GM23338 (cell line): ENCODE measurements around the gene CENPX. TPM values are rescaled to one million over a fixed set of nuclear protein-coding genes. Genes with fewer than 3 reads are reported as not detected.
A peak's percentile ranks its signal among the peaks of the same experiment; 100 is the strongest.

Source experiments
- ATAC-seq: fragments of 200-7000 bp; cut with Tn5 transposase; 3 replicates; pipeline ENCODE4 v1.9.1; 2020
- DNase-seq: peaks from one replicate; pipeline ENCODE4 v3.0.0-alpha.2; 2015; ENCODE audit warnings: low spot score
- H2AFZ ChIP-seq: fragments of 200-600 bp; sonication (generic); 2 replicates; pipeline ENCODE4 v1.8.0; 2016; ENCODE audit warnings: antibody characterized with exemption, mild to moderate bottlenecking, moderate library complexity
- H3F3A ChIP-seq: fragments of 200-600 bp; sonication (generic); replicated peaks from 2 replicates; pipeline ENCODE4 v1.8.0; 2017; ENCODE audit warnings: antibody characterized with exemption, mixed run types, low read depth
- H3K27ac ChIP-seq: fragments of 200-600 bp; sonication (generic); 2 replicates; pipeline ENCODE4 v1.6.1; 2016; ENCODE audit warnings: low read depth
- H3K27me3 ChIP-seq: fragments of 200-600 bp; sonication (generic); 2 replicates; pipeline ENCODE4 v1.8.0; 2016; ENCODE audit warnings: mild to moderate bottlenecking, mixed run types, moderate library complexity; ENCODE audit not compliant: insufficient read depth
- H3K36me3 ChIP-seq: fragments of 200-600 bp; sonication (generic); 2 replicates; pipeline ENCODE4 v1.8.0; 2016; ENCODE audit warnings: mild to moderate bottlenecking; ENCODE audit not compliant: insufficient read depth
- H3K4me1 ChIP-seq: fragments of 200-600 bp; sonication (generic); 2 replicates; pipeline ENCODE4 v1.8.0; 2016; ENCODE audit warnings: mild to moderate bottlenecking, moderate library complexity; ENCODE audit not compliant: insufficient read depth
- H3K4me2 ChIP-seq: fragments of 200-600 bp; sonication (generic); 2 replicates; pipeline ENCODE4 v1.7.1; 2017; ENCODE audit warnings: mixed run types
- H3K4me3 ChIP-seq: fragments of 200-600 bp; sonication (generic); 2 replicates; pipeline ENCODE4 v1.6.1; 2016; ENCODE audit warnings: mixed run types
- H3K79me2 ChIP-seq: fragments of 200-600 bp; sonication (generic); replicated peaks from 2 replicates; pipeline ENCODE4 v1.8.0; 2017; ENCODE audit warnings: mild to moderate bottlenecking; ENCODE audit not compliant: insufficient read depth
- H3K9me2 ChIP-seq: fragments of 200-600 bp; sonication (generic); 2 replicates; pipeline ENCODE4 v1.8.0; 2017; ENCODE audit not compliant: insufficient read depth
- H4K20me1 ChIP-seq: fragments of 200-600 bp; sonication (generic); replicated peaks from 2 replicates; pipeline ENCODE4 v1.8.0; 2017; ENCODE audit warnings: mild to moderate bottlenecking; ENCODE audit not compliant: insufficient read depth
- H3K27ac Mint-ChIP-seq: 2 replicates; pipeline ENCODE4 v1.8.0; 2020; ENCODE audit warnings: inconsistent platforms, mild to moderate bottlenecking, moderate library complexity, mixed read lengths
- H3K27me3 Mint-ChIP-seq: 3 replicates; pipeline ENCODE4 v1.8.0; 2022; ENCODE audit warnings: low read depth, mild to moderate bottlenecking, moderate library complexity, mixed read lengths, inconsistent platforms; ENCODE audit not compliant: insufficient read depth, poor library complexity
- H3K36me3 Mint-ChIP-seq: 3 replicates; pipeline ENCODE4 v1.8.0; 2021; ENCODE audit warnings: low read depth, mild to moderate bottlenecking, inconsistent platforms, moderate library complexity, mixed read lengths
- H3K4me1 Mint-ChIP-seq: 3 replicates; pipeline ENCODE4 v1.8.0; 2020; ENCODE audit warnings: mild to moderate bottlenecking, inconsistent platforms, mixed read lengths
- H3K4me3 Mint-ChIP-seq: 3 replicates; pipeline ENCODE4 v1.8.0; 2021; ENCODE audit warnings: moderate library complexity, mild to moderate bottlenecking, inconsistent platforms, mixed read lengths
- H3K9me3 Mint-ChIP-seq: 3 replicates; pipeline ENCODE4 v1.8.0; 2020; ENCODE audit warnings: moderate library complexity, mild to moderate bottlenecking, inconsistent platforms, mixed read lengths
- EZH2 ChIP-seq: fragments of 200-600 bp; sonication (generic); IDR thresholded peaks from one replicate; pipeline ENCODE4 v1.8.0; 2017; ENCODE audit warnings: antibody characterized with exemption, mild to moderate bottlenecking, low read depth; ENCODE audit not compliant: unreplicated experiment
- EZH2phosphoT487 ChIP-seq: fragments of 200-600 bp; sonication (generic); IDR thresholded peaks from one replicate; pipeline ENCODE4 v1.8.1; 2018; ENCODE audit warnings: antibody characterized with exemption; ENCODE audit not compliant: unreplicated experiment
- JUNB ChIP-seq: IDR thresholded peaks from one replicate; pipeline ENCODE4 v1.6.1; 2016; ENCODE audit warnings: antibody characterized with exemption; ENCODE audit not compliant: unreplicated experiment
- POLR2AphosphoS5 ChIP-seq: IDR thresholded peaks from 2 replicates; pipeline ENCODE4 v1.6.1; 2016; ENCODE audit warnings: antibody characterized with exemption, low read depth
- STAT1 ChIP-seq: IDR thresholded peaks from one replicate; pipeline ENCODE4 v1.6.1; 2016; ENCODE audit warnings: antibody characterized with exemption; ENCODE audit not compliant: unreplicated experiment
- ZNF331 ChIP-seq: fragments of 250-450 bp; sonication (Bioruptor Pico); IDR thresholded peaks from 2 replicates; pipeline ENCODE4 v1.5.0; 2020; ENCODE audit warnings: low read depth, mild to moderate bottlenecking, moderate library complexity
- polyA plus RNA-seq: library from polyadenylated mRNA; unstranded; fragments of >200 nt; fragmentation: Nextera tagmentation; extraction: Ambion mirVana; gene quantifications from 2 replicates; pipeline ENCODE4 v1.2.1, GENCODE V29; 2016
- total RNA-seq: library from RNA; depleted of rRNA; stranded (reverse); fragments of >200 nt; shearing (Covaris generic); gene quantifications from 2 replicates; pipeline ENCODE4 v1.2.3, GENCODE V29; 2014
- TF ChIP-seq, protein P1 (sequence below), 2 experiments: fragments of 200-600 bp in 1 of 2; sonication (generic) in 1 of 2; conservative IDR thresholded peaks; 2 replicates each; pipeline versions ENCODE4 v1.5.1 to v1.6.1; 2016 to 2017; ENCODE audit warnings: antibody characterized with exemption in 2 of 2, low read depth in 2 of 2, mild to moderate bottlenecking in 2 of 2, moderate library complexity in 1 of 2

The CENPX gene
- total and polyA plus RNA-seq, 2 experiments from 2014 or later = 114 to 157 TPM

DNA sequence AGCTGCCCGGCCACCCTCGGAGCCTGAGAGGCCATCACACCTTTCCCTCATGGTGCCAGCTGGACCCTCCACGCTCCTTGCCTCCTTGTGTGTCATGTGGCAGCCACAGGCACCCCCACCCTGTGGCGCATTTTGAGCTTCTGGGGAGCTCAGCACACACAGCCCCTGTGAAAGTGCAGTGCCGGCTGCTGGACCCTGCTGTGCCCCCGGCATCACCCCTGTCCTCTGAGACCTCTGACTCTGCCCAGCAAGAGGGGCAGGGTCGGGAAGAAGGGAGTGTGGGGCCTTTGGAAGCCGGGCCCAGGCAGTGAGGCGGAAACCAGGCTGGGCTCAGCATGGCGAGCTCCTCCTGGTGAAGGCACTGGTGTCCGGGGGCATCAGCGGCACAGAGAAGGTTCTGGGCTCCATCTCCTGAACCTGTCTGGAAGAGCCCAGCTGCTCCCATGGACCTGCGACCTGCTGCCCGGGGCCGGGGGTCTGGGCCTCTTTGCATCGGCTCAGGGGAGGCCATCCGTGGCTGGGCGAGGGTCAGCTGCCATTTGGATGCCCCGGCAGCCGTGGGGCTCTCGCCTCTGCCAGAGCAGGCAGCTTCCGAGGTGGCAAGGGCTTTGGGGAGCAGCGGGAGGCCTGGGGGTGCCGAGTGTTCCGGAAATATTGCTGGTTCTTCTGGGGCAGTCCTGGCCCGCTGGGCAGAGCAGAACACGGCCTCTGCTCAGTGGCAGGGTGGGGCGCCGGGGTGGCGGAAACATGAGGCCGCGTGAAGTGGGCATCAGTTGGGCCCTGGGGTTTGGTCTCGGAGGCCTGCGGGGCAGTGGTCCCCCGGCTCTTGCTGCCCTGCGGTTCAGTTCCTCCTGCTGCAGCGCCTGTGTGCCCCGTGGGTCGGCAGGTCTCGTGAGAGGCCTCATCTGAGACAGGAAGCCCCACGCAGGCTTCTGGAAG is 17.9 kb downstream of the CENPX start:
- TF ChIP-seq STAT1 = no peak
- TF ChIP-seq, protein P1, sequence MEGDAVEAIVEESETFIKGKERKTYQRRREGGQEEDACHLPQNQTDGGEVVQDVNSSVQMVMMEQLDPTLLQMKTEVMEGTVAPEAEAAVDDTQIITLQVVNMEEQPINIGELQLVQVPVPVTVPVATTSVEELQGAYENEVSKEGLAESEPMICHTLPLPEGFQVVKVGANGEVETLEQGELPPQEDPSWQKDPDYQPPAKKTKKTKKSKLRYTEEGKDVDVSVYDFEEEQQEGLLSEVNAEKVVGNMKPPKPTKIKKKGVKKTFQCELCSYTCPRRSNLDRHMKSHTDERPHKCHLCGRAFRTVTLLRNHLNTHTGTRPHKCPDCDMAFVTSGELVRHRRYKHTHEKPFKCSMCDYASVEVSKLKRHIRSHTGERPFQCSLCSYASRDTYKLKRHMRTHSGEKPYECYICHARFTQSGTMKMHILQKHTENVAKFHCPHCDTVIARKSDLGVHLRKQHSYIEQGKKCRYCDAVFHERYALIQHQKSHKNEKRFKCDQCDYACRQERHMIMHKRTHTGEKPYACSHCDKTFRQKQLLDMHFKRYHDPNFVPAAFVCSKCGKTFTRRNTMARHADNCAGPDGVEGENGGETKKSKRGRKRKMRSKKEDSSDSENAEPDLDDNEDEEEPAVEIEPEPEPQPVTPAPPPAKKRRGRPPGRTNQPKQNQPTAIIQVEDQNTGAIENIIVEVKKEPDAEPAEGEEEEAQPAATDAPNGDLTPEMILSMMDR (conservative IDR thresholded peaks at IDR 0.05; ENCODE audit: low read depth in 2 of 2) = no peak
- TF ChIP-seq EZH2 = no peak
- no peak for TF ChIP-seq EZH2phosphoT487
- TF ChIP-seq POLR2AphosphoS5 = no peak
- TF ChIP-seq ZNF331 (CRISPR knock-in tag) = no peak
- Histone ChIP-seq H3K36me3 (no peaks in the 10 kb centered on the region), H2AFZ (no peak overlapping the region), H3K4me3 (no peak overlapping the region), H3K4me1 (no peaks in the 10 kb centered on the region), H3K4me2 (no peak overlapping the region), H3F3A (0 out of 2 replicates have a peak, but pooled peaks cover 2% of the 10 kb centered on the region), H3K27ac (0 out of 2 replicates have a peak overlapping the region, but pooled peaks have one; percentile 19), H3K27me3 (no peaks in the 10 kb centered on the region), H3K79me2 (no peaks in the 10 kb centered on the region), H4K20me1 (0 out of 2 replicates have a peak, but pooled peaks cover 4% of the 10 kb centered on the region), H3K9me2 (no peaks in the 10 kb centered on the region)
- no peak overlapping the region for H3K4me3 Mint-ChIP-seq
- H3K36me3 Mint-ChIP-seq = no peaks in the 10 kb centered on the region
- DNase-seq (no peak), ATAC-seq (no peak)
- peaks cover 14% of the 10 kb centered on the region for H3K27me3 Mint-ChIP-seq
- H3K27ac Mint-ChIP-seq = no peak overlapping the region
- H3K9me3 Mint-ChIP-seq = no peaks in the 10 kb centered on the region
- no peaks in the 10 kb centered on the region for H3K4me1 Mint-ChIP-seq

DNA sequence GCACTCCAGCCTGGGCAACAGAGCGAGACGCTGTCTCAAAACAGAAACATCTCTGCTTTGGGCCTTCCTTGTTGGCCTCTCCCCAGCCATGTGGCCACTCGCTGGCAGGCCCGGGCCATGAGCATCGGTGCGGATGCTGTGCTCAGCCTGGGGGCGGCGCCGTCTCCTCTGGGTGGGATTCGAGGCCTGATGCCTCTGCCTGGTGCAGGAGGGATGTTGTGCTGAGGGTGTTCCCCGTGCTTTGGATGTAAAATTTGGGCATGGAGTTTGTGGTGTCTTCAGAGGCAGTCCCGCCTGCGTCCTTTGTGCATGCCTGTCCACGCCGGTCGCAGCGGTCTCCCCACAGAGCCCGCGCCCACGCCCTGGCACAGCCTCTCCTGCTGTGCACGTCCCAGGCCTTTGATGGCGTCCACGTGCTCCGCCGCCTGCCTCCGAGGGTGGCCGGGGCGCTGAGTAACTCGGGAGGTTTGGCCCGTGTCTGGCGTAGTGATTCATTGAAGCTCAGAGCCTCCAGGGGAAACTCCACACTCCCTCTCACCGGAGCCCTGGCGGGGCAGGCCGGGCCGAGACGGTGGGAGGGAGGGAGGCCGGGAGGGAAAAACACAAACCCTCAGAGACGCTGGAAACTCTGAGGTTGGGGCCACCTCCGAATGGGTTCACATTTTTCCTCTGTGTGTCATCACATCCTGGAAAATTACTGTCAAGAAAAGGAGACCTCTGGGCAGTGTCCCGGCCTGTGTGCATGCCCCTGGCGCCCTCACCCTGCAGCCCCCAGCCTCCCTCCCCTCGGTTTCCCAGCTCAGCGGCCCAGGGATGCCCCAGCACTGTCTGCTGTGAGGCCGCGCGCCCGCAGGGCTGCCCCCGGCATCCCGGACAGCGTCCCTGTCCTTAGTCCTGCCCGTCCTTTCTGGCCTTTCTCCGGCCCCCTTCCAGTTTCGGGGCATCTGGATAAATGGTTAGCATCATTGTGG is 19.0 kb downstream of the CENPX start:
- Histone ChIP-seq H3K36me3 (no peaks in the 10 kb centered on the region), H4K20me1 (0 out of 2 replicates have a peak, but pooled peaks cover 4% of the 10 kb centered on the region), H3K27ac (no peak overlapping the region), H3K79me2 (no peaks in the 10 kb centered on the region), H3K9me2 (no peaks in the 10 kb centered on the region), H3F3A (0 out of 2 replicates have a peak, but pooled peaks cover 2% of the 10 kb centered on the region), H3K27me3 (no peaks in the 10 kb centered on the region), H3K4me1 (no peaks in the 10 kb centered on the region), H3K4me3 (no peak overlapping the region), H3K4me2 (no peak overlapping the region), H2AFZ (no peak overlapping the region)
- ATAC-seq = peak; percentile 19
- TF ChIP-seq, protein P1 (conservative IDR thresholded peaks at IDR 0.05; ENCODE audit: low read depth in 2 of 2) = peak in 1 of 2 experiments; percentile 40; a peak in 2 of 4 replicates
- no peak for TF ChIP-seq JUNB
- no peaks in the 10 kb centered on the region for H3K36me3 Mint-ChIP-seq
- no peaks in the 10 kb centered on the region for H3K9me3 Mint-ChIP-seq
- H3K4me3 Mint-ChIP-seq = no peak overlapping the region
- H3K4me1 Mint-ChIP-seq = no peaks in the 10 kb centered on the region
- no peak for DNase-seq
- no peak overlapping the region for H3K27ac Mint-ChIP-seq
- peaks cover 14% of the 10 kb centered on the region for H3K27me3 Mint-ChIP-seq
